HepG2 (cell line): ENCODE measurements around the gene MVP. TPM values are rescaled to one million over a fixed set of nuclear protein-coding genes. Genes with fewer than 3 reads are reported as not detected.

Experiments
- CEBPG ChIP-seq: IDR thresholded peaks from 2 replicates; pipeline ENCODE4 v1.6.1; 2016
- FOXK2 ChIP-seq: fragments of 450-650 bp; IDR thresholded peaks from 2 replicates; pipeline ENCODE4 v1.6.1; 2016
- FOXO4 ChIP-seq: sonication (generic); formaldehyde crosslinking; conservative IDR thresholded peaks from 2 replicates; pipeline ENCODE4 v1.8.1; 2023; ENCODE audit warnings: missing genetic modification reagents
- IRF9 ChIP-seq: sonication (generic); formaldehyde crosslinking; IDR thresholded peaks from 2 replicates; pipeline ENCODE4 v1.8.0; 2022; ENCODE audit warnings: missing genetic modification reagents, mild to moderate bottlenecking, borderline replicate concordance
- MTERF4 ChIP-seq: sonication (generic); formaldehyde crosslinking; IDR thresholded peaks from 2 replicates; pipeline ENCODE4 v1.8.0; 2023; ENCODE audit warnings: mild to moderate bottlenecking, missing genetic modification reagents
- MTF2 ChIP-seq: sonication (generic); formaldehyde crosslinking; IDR thresholded peaks from 2 replicates; pipeline ENCODE4 v1.5.0; 2020; ENCODE audit warnings: missing genetic modification reagents, borderline replicate concordance
- NFIB ChIP-seq: sonication (generic); formaldehyde crosslinking; IDR thresholded peaks from 2 replicates; pipeline ENCODE4 v1.9.0; 2021; ENCODE audit warnings: missing genetic modification reagents, mild to moderate bottlenecking, borderline replicate concordance
- ONECUT2 ChIP-seq: sonication (generic); formaldehyde crosslinking; IDR thresholded peaks from 2 replicates; pipeline ENCODE4 v1.4.0; 2020; ENCODE audit warnings: missing genetic modification reagents
- PATZ1 ChIP-seq: sonication (generic); formaldehyde crosslinking; IDR thresholded peaks from 2 replicates; pipeline ENCODE4 v1.4.0; 2020; ENCODE audit warnings: missing genetic modification reagents
- PREB ChIP-seq: sonication (generic); formaldehyde crosslinking; IDR thresholded peaks from 2 replicates; pipeline ENCODE4 v1.4.0; 2020; ENCODE audit warnings: missing genetic modification reagents
- TAF15 ChIP-seq: fragments of 200-400 bp; formaldehyde crosslinking; IDR thresholded peaks from one replicate; pipeline ENCODE4 v1.6.1; 2018; ENCODE audit warnings: mild to moderate bottlenecking, low read depth, low read length; ENCODE audit not compliant: poor library complexity, severe bottlenecking
- ZFP36 ChIP-seq: fragments of 150-350 bp; IDR thresholded peaks from 2 replicates; pipeline ENCODE4 v1.6.1; 2018; ENCODE audit warnings: borderline replicate concordance, low read length, low read depth; ENCODE audit not compliant: partially characterized antibody
- ZFP90 ChIP-seq: sonication (generic); formaldehyde crosslinking; IDR thresholded peaks from 2 replicates; pipeline ENCODE4 v1.8.0; 2022; ENCODE audit warnings: missing genetic modification reagents, mild to moderate bottlenecking, inconsistent platforms, borderline replicate concordance
- ZNF160 ChIP-seq: sonication (generic); formaldehyde crosslinking; IDR thresholded peaks from 2 replicates; pipeline ENCODE4 v1.8.0; 2022; ENCODE audit warnings: mild to moderate bottlenecking, inconsistent platforms, missing genetic modification reagents
- ZNF280D ChIP-seq: sonication (generic); formaldehyde crosslinking; IDR thresholded peaks from 2 replicates; pipeline ENCODE4 v1.5.1; 2020; ENCODE audit warnings: mild to moderate bottlenecking, missing genetic modification reagents
- ZNF577 ChIP-seq: sonication (generic); formaldehyde crosslinking; IDR thresholded peaks from 2 replicates; pipeline ENCODE4 v1.4.0; 2020; ENCODE audit warnings: mild to moderate bottlenecking, low read depth, missing genetic modification reagents, borderline replicate concordance
- ZZZ3 ChIP-seq: sonication (generic); formaldehyde crosslinking; IDR thresholded peaks from 2 replicates; pipeline ENCODE4 v1.4.0; 2020; ENCODE audit warnings: missing genetic modification reagents, mild to moderate bottlenecking, borderline replicate concordance
- polyA plus RNA-seq, 8 experiments: library from polyadenylated mRNA; depleted of rRNA in 3 of 8; stranded (reverse) in 7 of 8; unstranded in 1 of 8; fragments of >200 nt; fragmentation: Illumina TruSeq in 4 of 8; extraction: Trizol in 4 of 8; gene quantifications; 2 replicates each; pipeline versions ENCODE4 v1.2.1 to v1.2.3, GENCODE V29; 2011 to 2016; ENCODE audit warnings: low read depth in 4 of 8, missing spikeins in 1 of 8, mixed read lengths in 1 of 8; ENCODE audit not compliant: insufficient read depth in 1 of 8
- total RNA-seq, 5 experiments: library from RNA; depleted of rRNA; stranded (reverse); fragments of >200 nt; fragmentation: Illumina TruSeq; extraction: Trizol; gene quantifications; 2 replicates each; pipeline ENCODE4 v1.2.3, GENCODE V29; 2016; ENCODE audit warnings: low read depth in 1 of 5

Gene MVP
- total and polyA plus RNA-seq, 2 of the 13 experiments (the other 11 are each of a cell fraction or from before 2014, with no cell fraction given) = 22.9 to 43.5 TPM

GRCh38 chr16:29804455-29805231 is 15.6 kb upstream of the MVP start (continued):
- no peak for TF ChIP-seq PREB (CRISPR knock-in tag)
- TF ChIP-seq IRF9 = peak; percentile 30; the same call in 1 of the 2 replicates
- TF ChIP-seq ZFP36 = no peak
- TF ChIP-seq ZFP90 (CRISPR knock-in tag) = peak; percentile 7
- 0 out of 2 replicates have a peak, but pooled peaks have one; percentile 31 for TF ChIP-seq NFIB (CRISPR knock-in tag)
- TF ChIP-seq ONECUT2 (CRISPR knock-in tag) = 0 out of 2 replicates have a peak, but pooled peaks have one; percentile 27
- TF ChIP-seq ZNF160 (CRISPR knock-in tag) = 0 out of 2 replicates have a peak, but pooled peaks have one; percentile 5
- TF ChIP-seq TAF15 = peak; percentile 28
- TF ChIP-seq MTERF4 (CRISPR knock-in tag) = peak; percentile 80; the same call in 1 of the 2 replicates
- TF ChIP-seq FOXO4 = 0 out of 2 replicates have a peak, but pooled peaks have one; percentile 92
- TF ChIP-seq PATZ1 (CRISPR knock-in tag) = no peak
- peak; percentile 31; the same call in 1 of the 2 replicates for TF ChIP-seq CEBPG
- 0 out of 2 replicates have a peak, but pooled peaks have one; percentile 20 for TF ChIP-seq ZNF577 (CRISPR knock-in tag)
- no peak for TF ChIP-seq FOXK2
- peak; percentile 87 for TF ChIP-seq MTF2 (CRISPR knock-in tag)
- 0 out of 2 replicates have a peak, but pooled peaks have one; percentile 9 for TF ChIP-seq ZZZ3
- TF ChIP-seq ZNF280D (CRISPR knock-in tag) = no peak
